Upper lobe of left lung (tissue), 6 donors: ENCODE measurements around the gene ZFP2. TPM values are rescaled to one million over a fixed set of nuclear protein-coding genes. Genes with fewer than 3 reads are reported as not detected.

Source experiments
- ATAC-seq, 2 donors: fragments of 200-7000 bp; cut with Tn5 transposase; one replicate each; pipeline ENCODE4 v1.9.1; 2022; ENCODE audit warnings: mild to moderate bottlenecking in 2 of 2, moderate library complexity in 2 of 2; ENCODE audit not compliant: low FRiP score in 2 of 2
- DNase-seq, 2 donors: peaks; one replicate each; pipeline ENCODE4 v3.0.0-alpha.2; 2019 to 2020
- H3K27ac ChIP-seq, 4 donors: fragments of 200-600 bp; sonication (generic); one replicate each; pipeline ENCODE4 v1.5.1; 2016 to 2019
- H3K27me3 ChIP-seq, 4 donors: fragments of 200-600 bp; sonication (generic); one replicate each; pipeline ENCODE4 v1.5.1; 2017 to 2019
- H3K36me3 ChIP-seq, 4 donors: fragments of 200-600 bp; sonication (generic); one replicate each; pipeline ENCODE4 v1.5.1; 2016 to 2019
- H3K4me1 ChIP-seq, 4 donors: fragments of 200-600 bp; sonication (generic); one replicate each; pipeline ENCODE4 v1.5.1; 2018 to 2019
- H3K4me3 ChIP-seq, 4 donors: fragments of 200-600 bp; sonication (generic); one replicate each; pipeline ENCODE4 v1.5.1; 2017 to 2019; ENCODE audit warnings: mild to moderate bottlenecking in 2 of 4, moderate library complexity in 1 of 4
- H3K9me3 ChIP-seq, 4 donors: fragments of 200-600 bp; sonication (generic); one replicate each; pipeline ENCODE4 v1.5.1; 2018 to 2019
- CTCF ChIP-seq, 6 experiments: fragments of 450-650 bp in 4 of 6; fragments of 200-600 bp in 2 of 6; sonication (generic) in 2 of 6; IDR thresholded peaks; one replicate each; pipeline ENCODE4 v1.5.1; 2016 to 2019; ENCODE audit warnings: antibody characterized with exemption in 6 of 6
- EP300 ChIP-seq, 4 donors: sonication (generic); formaldehyde crosslinking; IDR thresholded peaks; one replicate each; pipeline ENCODE4 v1.5.1; 2017; ENCODE audit warnings: antibody characterized with exemption in 4 of 4, control low read depth in 2 of 4
- POLR2A ChIP-seq, 4 donors: fragments of 450-650 bp; IDR thresholded peaks; one replicate each; pipeline ENCODE4 v1.5.1; 2016 to 2017; ENCODE audit warnings: antibody characterized with exemption in 4 of 4, mild to moderate bottlenecking in 2 of 4
- POLR2AphosphoS5 ChIP-seq, 2 donors: sonication (generic); formaldehyde crosslinking; IDR thresholded peaks; one replicate each; pipeline ENCODE4 v1.5.1; 2017; ENCODE audit warnings: antibody characterized with exemption in 2 of 2
- WGBS, 2 donors: methylation state at CpG; one replicate each; pipeline ENCODE4 v1.1.5; 2017 to 2018; 5-methylcytosine and 5-hydroxymethylcytosine counted together
- total RNA-seq, 6 donors: library from RNA; depleted of rRNA in 4 of 6; stranded (reverse); fragments of >200 nt in 4 of 6; gene quantifications; one replicate each; pipeline versions ENCODE4 v1.1.0 to v1.2.1, GENCODE V29; 2016 to 2021
- donor health status: DM: no; HTN: no; CAD: no; lungs with moderate emphysema.
- donor health status: DM: no; HTN: yes; CAD: no; lungs with severe emphysema.

The ZFP2 gene
- total RNA-seq, 6 donors from 2014 or later: 0.55 to 4.2 (median 1.0) TPM

DNA sequence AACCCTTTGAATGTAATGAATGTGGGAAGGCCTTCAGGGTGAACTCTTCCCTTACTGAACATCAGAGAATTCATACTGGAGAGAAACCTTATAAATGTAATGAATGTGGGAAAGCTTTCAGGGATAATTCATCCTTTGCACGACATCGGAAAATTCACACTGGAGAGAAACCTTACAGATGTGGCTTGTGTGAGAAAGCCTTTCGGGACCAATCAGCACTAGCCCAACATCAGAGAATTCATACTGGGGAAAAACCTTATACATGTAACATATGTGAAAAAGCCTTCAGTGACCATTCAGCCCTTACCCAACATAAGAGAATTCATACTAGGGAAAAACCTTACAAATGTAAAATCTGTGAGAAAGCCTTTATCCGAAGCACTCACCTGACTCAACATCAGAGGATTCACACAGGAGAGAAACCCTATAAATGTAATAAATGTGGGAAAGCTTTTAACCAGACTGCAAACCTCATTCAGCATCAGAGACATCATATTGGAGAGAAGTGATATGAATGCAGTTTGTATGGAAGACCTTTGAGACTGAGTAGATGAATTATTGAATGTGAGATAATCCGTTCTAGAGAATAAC is 69.8 kb downstream of the ZFP2 start:
- H3K4me3 ChIP-seq: no peak overlapping the region
- ATAC-seq: no peak
- WGBS, 2 donors: 96 to 98% methylated on average over 5 of the region's 5 CpGs
- TF ChIP-seq EP300 (IDR thresholded peaks at IDR 0.05) (no peak), CTCF (IDR thresholded peaks at IDR 0.05) (no peak)
- H3K27me3 ChIP-seq: no peaks in the 10 kb centered on the region
- DNase-seq: no peak
- H3K27ac ChIP-seq: no peak overlapping the region
- no peaks in the 10 kb centered on the region for H3K4me1 ChIP-seq
- peaks cover 78 to 95% (median 90%) of the 10 kb centered on the region in 4 donors for H3K9me3 ChIP-seq
- peaks cover 0 to 25% (median 16%) of the 10 kb centered on the region in 4 donors for H3K36me3 ChIP-seq

DNA sequence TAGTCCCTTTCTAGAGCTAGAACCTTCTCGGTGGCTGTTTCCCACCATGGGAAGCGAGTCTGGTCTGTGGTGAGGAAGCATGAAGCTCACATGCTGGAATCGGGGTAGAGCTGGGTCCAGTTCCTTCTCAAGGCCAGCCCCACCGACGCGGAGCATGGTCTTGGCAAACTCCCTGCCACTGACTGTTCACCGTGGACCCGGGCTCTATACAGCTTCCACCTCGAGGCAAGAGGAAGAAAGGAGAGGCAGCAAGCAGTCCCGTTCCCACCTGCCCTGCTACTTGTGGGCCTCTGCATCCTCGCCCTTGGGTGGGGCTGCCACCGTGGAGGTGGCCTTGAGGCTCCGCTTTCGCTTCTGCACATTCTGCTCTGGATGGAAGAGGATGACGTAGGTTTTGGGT is 85.7 kb downstream of the ZFP2 start:
- WGBS, 2 donors: 90 to 98% methylated on average over 10 to 12 of the region's 15 CpGs
- Histone ChIP-seq H3K27me3 (no peaks in the 10 kb centered on the region), H3K36me3 (peaks cover 0 to 5% (median 0%) of the 10 kb centered on the region in 4 donors), H3K4me1 (no peaks in the 10 kb centered on the region), H3K27ac (no peak overlapping the region), H3K4me3 (no peak overlapping the region), H3K9me3 (peaks cover 33 to 94% (median 76%) of the 10 kb centered on the region in 4 donors)
- ATAC-seq: no peak
- TF ChIP-seq POLR2AphosphoS5 (IDR thresholded peaks at IDR 0.05) (no peak), POLR2A (IDR thresholded peaks at IDR 0.05) (no peak), CTCF (IDR thresholded peaks at IDR 0.05) (no peak), EP300 (IDR thresholded peaks at IDR 0.05) (no peak)
- no peak for DNase-seq

Other genes starting within 250 kb of the ZFP2 start
- 10 to 100 TPM; 12.0 to 22.0 (median 13.2) TPM for gene ZNF354A, start 165.3 kb upstream of the ZFP2 start, total RNA-seq
- 10 to 100 TPM; 11.4 to 27.2 (median 16.3) TPM for gene ZNF354B, start 36.0 kb upstream of the ZFP2 start, total RNA-seq
- gene ZNF454, start 45.3 kb downstream of the ZFP2 start, total RNA-seq: 1 to 10 TPM in 5 of 6 donors, under 1 TPM in 1; 0.83 to 7.3 (median 2.1) TPM
- gene GRM6, start 99.4 kb downstream of the ZFP2 start, total RNA-seq: not detected
- 1 to 10 TPM; 2.4 to 5.3 (median 4.0) TPM for gene ZNF879, start 127.9 kb downstream of the ZFP2 start, total RNA-seq
- gene ZNF354C, start 164.5 kb downstream of the ZFP2 start, total RNA-seq: 1 to 10 TPM; 2.6 to 6.8 (median 4.1) TPM